DMS153 treated with DMSO at 0.1 percent for 48 hours (cell line): ENCODE data around the gene PEA15.

Experiments
- DNase-seq: peaks from one replicate; lab custom pipeline; 2025; ENCODE audit not compliant: unreplicated experiment; lab: John Stamatoyannopoulos, UW

Gene PEA15, protein sequence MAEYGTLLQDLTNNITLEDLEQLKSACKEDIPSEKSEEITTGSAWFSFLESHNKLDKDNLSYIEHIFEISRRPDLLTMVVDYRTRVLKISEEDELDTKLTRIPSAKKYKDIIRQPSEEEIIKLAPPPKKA

GRCh38 chr1:160205242-160206035 lies at the start of gene PEA15:
TSS of gene PEA15 (plus strand) at chr1:160205384. CDS start at chr1:160211545, 6,161 bp downstream.
- DNase-seq, result peak; percentile 54

DNA sequence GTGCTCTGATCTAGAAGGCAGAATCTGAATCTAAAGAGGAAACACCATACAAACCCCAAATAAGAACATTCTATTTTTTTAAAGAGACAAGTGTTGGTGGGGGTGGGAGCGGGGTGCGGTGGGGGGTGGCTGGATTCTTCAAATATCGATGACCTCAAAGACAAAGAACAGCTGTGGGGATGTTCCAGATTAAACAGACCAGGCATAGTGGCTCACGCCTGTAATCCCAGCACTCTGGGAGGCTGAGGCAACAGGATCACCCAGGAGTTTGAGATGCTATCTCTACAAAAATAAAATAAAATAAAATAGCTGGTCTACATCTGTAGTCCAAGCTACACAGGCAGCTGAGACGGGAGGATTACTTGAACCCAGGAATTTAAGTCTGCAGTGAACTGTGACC lies 48.8 kb upstream of the PEA15 start:
- DNase-seq, result no peak

DNA sequence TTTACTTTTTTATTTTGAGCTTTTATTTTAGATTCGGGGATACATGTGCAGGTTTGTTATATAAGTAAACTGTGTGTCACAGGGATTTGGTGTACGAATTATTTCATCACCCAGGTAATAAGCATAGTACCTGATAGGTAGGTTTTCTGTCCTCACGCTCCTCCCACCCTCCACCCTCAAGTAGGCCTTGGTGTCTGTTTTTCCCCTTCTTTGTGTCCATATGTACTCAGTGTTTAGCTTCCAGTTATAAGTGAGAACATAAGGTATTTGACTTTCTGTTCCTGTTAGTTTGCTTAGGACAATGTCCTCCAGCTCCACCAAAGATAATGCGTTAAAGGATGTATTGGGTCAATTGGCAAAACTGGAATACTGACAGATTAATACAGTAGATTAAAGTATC lies 48.0 kb upstream of the PEA15 start:
- no peak for DNase-seq

DNA sequence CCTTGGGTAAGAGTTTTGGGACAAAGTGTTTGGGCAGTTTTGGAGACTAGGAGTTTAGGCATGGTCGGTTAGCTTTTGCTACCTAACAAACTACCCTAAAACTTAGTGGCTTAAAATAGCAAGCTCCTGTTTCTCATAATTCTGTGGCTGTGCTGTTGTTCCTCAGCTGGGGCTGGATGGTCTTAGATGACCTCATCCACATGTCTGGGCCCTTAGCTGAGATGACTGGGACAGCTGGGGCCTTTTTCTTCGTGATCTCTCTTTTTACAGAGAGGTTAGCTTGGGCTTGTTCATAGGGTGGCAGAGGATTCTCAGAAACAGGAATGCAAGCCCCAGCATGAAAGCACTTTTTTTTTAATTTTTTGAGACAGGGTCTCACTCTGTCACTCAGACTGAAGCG lies 47.2 kb upstream of the PEA15 start:
- no peak for DNase-seq

DNA sequence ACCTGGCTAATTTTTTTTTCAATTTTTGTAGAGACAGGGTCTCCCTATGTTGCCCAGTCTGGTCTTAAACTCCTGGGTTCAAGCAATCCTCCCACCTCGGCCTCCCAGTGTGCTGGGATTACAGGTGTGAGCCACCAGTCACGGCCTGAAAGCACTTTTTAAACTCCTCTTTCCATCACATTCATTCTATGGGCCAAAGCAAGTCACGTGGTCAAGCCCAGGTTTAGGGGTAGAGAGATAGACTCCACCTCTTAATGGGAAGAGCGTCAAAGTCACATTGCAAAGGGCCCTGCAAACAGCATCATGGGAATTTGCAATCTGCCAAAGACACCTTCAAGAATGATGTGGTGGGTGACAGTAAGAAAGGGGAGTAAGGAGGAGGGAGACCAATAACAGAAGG lies 46.6 kb upstream of the PEA15 start:
- no peak for DNase-seq

DNA sequence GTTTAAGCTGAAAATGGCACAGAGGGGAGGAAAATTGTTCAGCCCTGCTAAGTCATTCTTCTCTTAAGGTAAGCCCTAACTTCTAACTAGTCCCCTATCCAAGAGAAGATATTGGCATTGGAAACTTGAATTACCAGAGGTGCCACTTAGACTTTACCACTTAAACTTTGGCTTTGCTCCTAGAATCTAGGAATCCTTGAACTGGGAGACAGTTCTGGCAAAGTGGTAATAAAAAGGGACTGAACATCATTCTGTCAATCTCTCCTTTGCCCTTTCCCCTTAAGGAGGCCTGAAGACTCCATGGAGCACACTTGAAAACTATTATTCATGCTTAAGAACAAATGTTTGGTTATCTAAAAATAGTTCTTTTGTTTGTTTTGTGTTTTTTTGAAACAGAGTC lies 45.3 kb upstream of the PEA15 start:
- no peak for DNase-seq

- no peak for DNase-seq
Measured at GRCh38 chr1:160161965-160162705, 43.0 kb upstream of the PEA15 start.

DNA sequence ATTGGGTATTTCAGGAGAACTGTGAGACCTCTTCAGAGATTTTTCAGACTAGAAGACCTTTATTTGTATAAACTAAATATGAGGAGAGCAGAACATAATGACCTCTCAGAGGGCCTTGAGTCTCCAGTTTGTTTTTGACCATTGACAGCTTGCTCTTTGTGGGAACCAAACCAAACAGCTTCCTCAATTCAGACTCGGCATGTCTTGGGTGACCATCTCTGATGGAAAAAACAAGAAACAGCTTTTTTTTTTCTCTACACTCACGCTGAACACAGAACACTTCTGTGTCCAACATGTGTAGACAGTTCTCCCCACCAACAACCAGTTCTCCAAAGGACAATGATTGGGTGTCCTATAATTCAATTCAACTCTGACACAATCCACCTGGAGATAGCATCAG lies 42.3 kb upstream of the PEA15 start:
- no peak for DNase-seq

GRCh38 chr1:160163615-160164014 lies 41.6 kb upstream of the PEA15 start:
- no peak for DNase-seq

- DNase-seq, result no peak
Measured at GRCh38 chr1:160164121-160164520, 41.1 kb upstream of the PEA15 start.

DNA sequence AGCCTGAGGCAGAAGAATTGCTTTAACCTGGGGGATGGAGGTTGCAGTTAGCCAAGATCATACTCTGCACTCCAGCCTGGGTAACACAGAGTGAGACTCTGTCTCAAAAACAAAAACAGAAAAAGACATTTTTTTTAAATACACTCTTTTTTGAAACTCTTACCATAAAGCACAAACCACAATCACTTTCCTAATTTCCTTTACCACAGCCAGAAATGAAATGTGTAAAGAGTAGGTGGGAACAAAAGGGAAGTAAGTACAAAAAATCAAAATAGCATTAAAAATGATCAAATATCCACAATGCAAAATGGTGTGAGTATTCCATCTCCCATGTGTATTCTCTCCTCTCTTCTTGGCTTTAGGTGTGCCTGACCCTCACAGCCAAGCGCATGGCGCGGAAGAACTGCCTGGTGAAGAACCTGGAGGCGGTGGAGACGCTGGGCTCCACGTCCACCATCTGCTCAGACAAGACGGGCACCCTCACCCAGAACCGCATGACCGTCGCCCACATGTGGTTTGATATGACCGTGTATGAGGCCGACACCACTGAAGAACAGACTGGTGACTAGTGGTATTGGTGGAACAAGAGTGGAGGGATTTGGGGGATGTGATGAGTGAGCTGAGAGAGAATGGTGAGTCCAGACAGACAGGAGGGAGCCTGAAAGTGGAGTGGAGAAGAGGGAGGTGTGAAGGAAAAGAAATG lies 38.9 kb upstream of the PEA15 start:
- no peak for DNase-seq

GRCh38 chr1:160167056-160167455 lies 38.1 kb upstream of the PEA15 start:
- no peak for DNase-seq

- no peak for DNase-seq
Measured at GRCh38 chr1:160167580-160167979, 37.6 kb upstream of the PEA15 start.

DNA sequence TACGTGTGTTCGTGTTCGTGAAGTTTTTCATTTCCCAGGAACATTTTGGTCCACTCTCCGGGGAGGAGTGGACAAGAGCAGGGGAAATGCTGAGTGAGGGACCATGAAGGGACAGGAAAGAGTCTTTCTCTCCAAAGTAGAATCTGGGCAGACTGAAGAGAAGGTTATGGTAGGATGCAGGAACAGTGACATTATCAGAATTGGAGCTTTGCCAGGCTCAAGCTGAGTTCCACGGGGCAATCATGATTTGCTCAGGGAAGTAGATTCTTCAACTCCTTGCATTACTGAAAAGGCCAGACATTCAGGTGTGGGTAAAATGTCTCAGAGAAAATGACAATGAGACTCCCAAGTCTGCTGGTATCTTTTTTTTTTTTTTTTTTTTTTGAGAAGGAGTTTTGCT lies 37.2 kb upstream of the PEA15 start:
- no peak for DNase-seq

DNA sequence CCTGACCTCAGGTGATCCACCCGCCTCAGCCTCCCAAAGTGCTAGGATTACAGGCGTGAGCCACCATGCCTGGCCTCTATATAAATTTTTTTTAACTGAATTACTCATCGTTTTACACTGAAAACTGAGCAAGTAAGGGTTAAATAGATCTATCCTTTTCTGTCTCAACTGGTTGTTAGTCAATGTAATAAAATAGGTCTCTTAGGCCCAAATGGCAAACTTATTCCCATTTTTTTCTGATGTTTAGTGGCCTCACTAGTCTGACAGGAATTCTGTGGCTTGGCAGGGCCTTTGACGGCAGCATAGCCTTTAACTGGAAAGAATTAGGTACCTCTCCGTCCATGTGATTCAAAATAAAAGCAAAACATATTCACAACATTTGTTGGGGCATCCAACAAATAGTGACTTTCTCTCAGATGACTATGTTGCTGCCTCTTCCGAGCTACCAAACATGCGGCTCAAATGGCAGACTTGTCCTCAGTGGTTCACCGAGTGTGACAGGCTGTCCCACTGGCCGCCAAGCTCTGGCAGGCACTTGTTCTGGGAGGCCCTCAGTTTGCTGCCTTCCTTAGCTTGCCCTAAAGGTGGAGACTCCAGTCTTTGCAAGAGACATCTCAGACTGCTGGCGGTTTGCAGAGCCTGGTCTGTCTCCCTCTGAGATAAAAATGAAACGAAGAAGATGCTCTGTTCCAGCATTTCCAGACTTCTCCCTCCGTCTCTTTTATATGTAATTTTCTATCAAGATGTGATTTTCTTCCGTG lies 36.4 kb upstream of the PEA15 start:
- no peak for DNase-seq

DNA sequence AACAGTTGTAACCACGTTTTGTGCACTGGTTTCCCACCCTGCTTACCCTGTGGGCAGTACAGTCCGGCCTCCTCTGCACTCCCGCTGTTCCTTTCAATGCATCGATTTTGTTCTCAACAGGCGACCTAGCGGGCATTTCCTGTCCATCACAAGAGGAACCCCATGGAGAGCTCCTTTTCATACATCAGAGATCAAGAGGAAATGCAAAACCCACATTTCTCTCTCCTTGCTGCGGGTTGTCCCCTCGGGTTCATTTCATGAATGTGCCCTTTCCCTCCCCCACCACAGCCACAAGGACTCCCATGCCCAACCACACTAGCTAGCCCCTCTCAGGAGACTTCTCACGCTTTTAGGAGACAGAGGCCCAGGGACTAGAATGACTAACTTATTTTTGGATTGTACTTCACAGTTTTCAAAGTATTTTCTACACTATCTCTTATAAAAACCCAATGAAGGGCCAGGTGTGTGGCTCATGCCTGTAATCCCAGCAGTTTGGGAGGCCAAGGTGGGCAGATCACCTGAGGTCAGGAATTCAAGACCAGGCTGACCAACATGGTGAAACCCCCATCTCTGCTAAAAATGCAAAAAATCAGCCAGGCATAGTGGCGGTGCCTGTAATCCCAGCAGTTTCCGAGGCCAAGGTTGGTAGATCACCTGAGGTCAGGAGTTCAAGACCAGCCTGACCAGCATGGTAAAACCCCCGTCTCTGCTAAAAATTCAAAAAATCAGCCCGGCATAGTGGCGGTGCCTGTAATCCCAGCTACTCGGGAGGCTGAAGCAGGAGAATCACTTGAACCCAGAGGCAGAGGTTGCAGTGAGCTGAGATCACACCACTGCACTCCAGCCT lies 35.4 kb upstream of the PEA15 start:
- DNase-seq, result no peak

DNA sequence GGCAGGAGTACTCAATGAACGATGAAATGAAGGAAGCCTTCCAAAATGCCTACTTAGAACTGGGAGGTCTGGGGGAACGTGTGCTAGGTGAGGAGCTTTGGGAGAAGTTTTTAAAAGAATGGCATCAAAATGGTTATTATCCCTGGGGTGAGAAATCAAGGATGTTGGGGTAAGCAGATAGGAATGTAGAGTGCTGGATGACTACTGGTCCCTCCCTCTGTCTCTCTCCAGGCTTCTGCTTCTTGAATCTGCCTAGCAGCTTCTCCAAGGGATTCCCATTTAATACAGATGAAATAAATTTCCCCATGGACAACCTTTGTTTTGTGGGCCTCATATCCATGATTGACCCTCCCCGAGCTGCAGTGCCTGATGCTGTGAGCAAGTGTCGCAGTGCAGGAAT lies 33.8 kb upstream of the PEA15 start:
- no peak for DNase-seq

- no peak for DNase-seq
Measured at GRCh38 chr1:160171980-160172379, 33.2 kb upstream of the PEA15 start.

DNA sequence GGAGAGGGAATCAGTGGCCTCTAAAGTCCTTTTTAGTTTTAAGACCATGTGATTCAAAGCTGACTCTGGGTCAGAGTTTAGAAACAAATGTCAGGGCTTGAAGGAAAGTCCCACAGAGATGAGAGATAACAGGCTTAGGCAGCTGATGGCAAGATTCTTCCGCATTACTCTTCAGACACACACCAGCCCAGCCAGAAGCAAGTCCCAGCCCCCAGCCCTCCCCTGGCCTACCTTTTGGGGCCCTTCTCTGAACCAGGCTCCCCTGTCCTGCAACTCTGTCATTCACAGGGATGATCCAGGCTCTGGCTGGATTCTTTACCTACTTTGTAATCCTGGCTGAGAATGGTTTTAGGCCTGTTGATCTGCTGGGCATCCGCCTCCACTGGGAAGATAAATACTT lies 28.0 kb upstream of the PEA15 start:
- DNase-seq, result no peak

- DNase-seq, result no peak
Measured at GRCh38 chr1:160177667-160178066, 27.5 kb upstream of the PEA15 start.
